ENCODE measurements around the gene ACAP3.
A peak's percentile ranks its signal among the peaks of the same experiment; 100 is the strongest.

ACAP3 gene

GRCh38 chr1:1304331-1305299 is 3.1 kb downstream of the ACAP3 start:
- H3K27ac ChIP-seq = peak overlapping the region in 10 of 11 experiments; percentile 52 to 89 (median 73); a peak in 20 of 22 replicates
- no peak for TF ChIP-seq Cebpa-rat (IDR thresholded peaks at IDR 0.05)
- peaks cover 46 to 59% (median 54%) of the 10 kb centered on the region in 10 experiments for H3K4me1 ChIP-seq
- H3K4me3 ChIP-seq = peak overlapping the region; percentile 85 to 99 (median 90)
- peaks cover 0 to 3% (median under 1%) of the 10 kb centered on the region in 11 experiments; a peak in 12 of 22 replicates for H3K36me3 ChIP-seq
- H4K20me1 ChIP-seq = peaks cover 17 to 88% (median 81%) of the 10 kb centered on the region in 11 experiments; a peak in 21 of 22 replicates
- no peaks in the 10 kb centered on the region for H3K9me3 ChIP-seq (replicated peaks in 1 of 11)
- H3K27me3 ChIP-seq = no peaks in the 10 kb centered on the region
- H3K9ac ChIP-seq = peak overlapping the region; percentile 72 to 97 (median 90)
- peak overlapping the region; percentile 96 to 100 (median 99) for H3K4me2 ChIP-seq

GRCh38 chr1:1303736-1304135 is 4.0 kb downstream of the ACAP3 start:
- H3K4me2 ChIP-seq = peak overlapping the region; percentile 96 to 100 (median 99)
- no peaks in the 10 kb centered on the region; a peak in 1 of 22 replicates for H3K36me3 ChIP-seq
- H3K27ac ChIP-seq = peak overlapping the region in 1 of 11 experiments; percentile 89; a peak in 1 of 22 replicates
- no peaks in the 10 kb centered on the region for H3K27me3 ChIP-seq
- H3K9ac ChIP-seq = peak overlapping the region in 4 of 11 experiments; percentile 37 to 97 (median 70); a peak in 6 of 22 replicates
- H3K4me3 ChIP-seq = no peak overlapping the region
- peaks cover 25 to 88% (median 84%) of the 10 kb centered on the region in 11 experiments; a peak in 21 of 22 replicates for H4K20me1 ChIP-seq
- no peaks in the 10 kb centered on the region for H3K9me3 ChIP-seq (replicated peaks in 1 of 11)
- TF ChIP-seq Cebpa-rat (IDR thresholded peaks at IDR 0.05) = no peak
- H3K4me1 ChIP-seq = peaks cover 48 to 63% (median 56%) of the 10 kb centered on the region in 10 experiments

- Histone ChIP-seq H3K9me3 (replicated peaks in 1 of 11) (no peaks in the 10 kb centered on the region), H4K20me1 (peaks cover 25 to 93% (median 86%) of the 10 kb centered on the region in 11 experiments; a peak in 21 of 22 replicates), H3K9ac (0 out of 22 replicates have a peak overlapping the region, but pooled peaks of 1 of the 11 experiments have one; percentile 46), H3K36me3 (peaks cover 0 to 1% (median 0%) of the 10 kb centered on the region in 11 experiments; a peak in 2 of 22 replicates), H3K27ac (no peak overlapping the region), H3K4me3 (no peak overlapping the region), H3K4me2 (peak overlapping the region in 6 of 11 experiments; percentile 14 to 100 (median 99); a peak in 7 of 22 replicates), H3K27me3 (no peaks in the 10 kb centered on the region), H3K4me1 (peaks cover 51 to 66% (median 59%) of the 10 kb centered on the region in 10 experiments)
- TF ChIP-seq Cebpa-rat (IDR thresholded peaks at IDR 0.05) = no peak
These were observed 4.7 kb downstream of the ACAP3 start for GRCh38 chr1:1302951-1303509.

- no peak for TF ChIP-seq Cebpa-rat (IDR thresholded peaks at IDR 0.05)
- H3K4me1 ChIP-seq = peaks cover 48 to 64% (median 56%) of the 10 kb centered on the region in 10 experiments
- H3K27ac ChIP-seq = no peak overlapping the region
- peaks cover 25 to 94% (median 84%) of the 10 kb centered on the region in 11 experiments; a peak in 21 of 22 replicates for H4K20me1 ChIP-seq
- H3K36me3 ChIP-seq = peaks cover 0 to 6% (median 4%) of the 10 kb centered on the region in 11 experiments; a peak in 5 of 22 replicates
- H3K9ac ChIP-seq = no peak overlapping the region
- no peaks in the 10 kb centered on the region for H3K27me3 ChIP-seq
- H3K4me3 ChIP-seq = no peak overlapping the region
- no peak overlapping the region for H3K4me2 ChIP-seq
- no peaks in the 10 kb centered on the region for H3K9me3 ChIP-seq (replicated peaks in 1 of 11)
These were observed 5.7 kb downstream of the ACAP3 start for GRCh38 chr1:1302006-1302430.

GRCh38 chr1:1300352-1300739 is 7.4 kb downstream of the ACAP3 start:
- Histone ChIP-seq H3K36me3 (peaks cover 0 to 22% (median 6%) of the 10 kb centered on the region in 11 experiments; a peak in 8 of 22 replicates), H3K27ac (no peak overlapping the region), H3K4me1 (peaks cover 31 to 48% (median 39%) of the 10 kb centered on the region in 10 experiments), H4K20me1 (peaks cover 25 to 93% (median 67%) of the 10 kb centered on the region in 11 experiments; a peak in 21 of 22 replicates), H3K4me2 (no peak overlapping the region), H3K4me3 (no peak overlapping the region), H3K9me3 (replicated peaks in 1 of 11) (no peaks in the 10 kb centered on the region), H3K27me3 (no peaks in the 10 kb centered on the region), H3K9ac (no peak overlapping the region)
- no peak for TF ChIP-seq Cebpa-rat (IDR thresholded peaks at IDR 0.05)

GRCh38 chr1:1299686-1300351 is 7.9 kb downstream of the ACAP3 start:
- Histone ChIP-seq H3K36me3 (peaks cover 0 to 27% (median 8%) of the 10 kb centered on the region in 11 experiments; a peak in 8 of 22 replicates), H3K27me3 (no peaks in the 10 kb centered on the region), H3K4me1 (peaks cover 26 to 42% (median 34%) of the 10 kb centered on the region in 10 experiments), H3K4me3 (no peak overlapping the region), H3K4me2 (peak overlapping the region in 9 of 11 experiments; percentile 46 to 76 (median 68); a peak in 12 of 22 replicates), H3K27ac (no peak overlapping the region), H3K9ac (no peak overlapping the region), H3K9me3 (replicated peaks in 1 of 11) (no peaks in the 10 kb centered on the region), H4K20me1 (peaks cover 25 to 93% (median 62%) of the 10 kb centered on the region in 11 experiments; a peak in 21 of 22 replicates)
- TF ChIP-seq Cebpa-rat (IDR thresholded peaks at IDR 0.05) = no peak

GRCh38 chr1:1298861-1299685 is 8.7 kb downstream of the ACAP3 start:
- Histone ChIP-seq H3K27me3 (no peaks in the 10 kb centered on the region), H3K36me3 (peaks cover 0 to 35% (median 10%) of the 10 kb centered on the region in 11 experiments; a peak in 10 of 22 replicates), H3K4me2 (peak overlapping the region; percentile 21 to 76 (median 68); a peak in 18 of 22 replicates), H3K9me3 (replicated peaks in 1 of 11) (no peaks in the 10 kb centered on the region), H3K9ac (no peak overlapping the region), H3K27ac (no peak overlapping the region), H3K4me1 (peaks cover 18 to 35% (median 26%) of the 10 kb centered on the region in 10 experiments), H3K4me3 (no peak overlapping the region), H4K20me1 (peaks cover 25 to 93% (median 54%) of the 10 kb centered on the region in 11 experiments; a peak in 21 of 22 replicates)
- no peak for TF ChIP-seq Cebpa-rat (IDR thresholded peaks at IDR 0.05)

Measured in BLaER1 treated with 17β-estradiol and CSF1 and Interleukin-3, amounts not matched to agents 10 nM and 100 nM (cell line).